Inflammatory macrophage treated with lipopolysaccharide for 4 hours (primary cell): ENCODE measurements around the gene SOWAHA.
"Not testable (repeated sequence)": the region's sequence is repeated elsewhere in the genome, so short reads cannot be mapped to it uniquely, and the experiment has no call there.

ENCODE experiments used
- DNase-seq: peaks from one replicate; pipeline ENCODE4 v3.0.0-alpha.2; 2020

SOWAHA gene

DNA sequence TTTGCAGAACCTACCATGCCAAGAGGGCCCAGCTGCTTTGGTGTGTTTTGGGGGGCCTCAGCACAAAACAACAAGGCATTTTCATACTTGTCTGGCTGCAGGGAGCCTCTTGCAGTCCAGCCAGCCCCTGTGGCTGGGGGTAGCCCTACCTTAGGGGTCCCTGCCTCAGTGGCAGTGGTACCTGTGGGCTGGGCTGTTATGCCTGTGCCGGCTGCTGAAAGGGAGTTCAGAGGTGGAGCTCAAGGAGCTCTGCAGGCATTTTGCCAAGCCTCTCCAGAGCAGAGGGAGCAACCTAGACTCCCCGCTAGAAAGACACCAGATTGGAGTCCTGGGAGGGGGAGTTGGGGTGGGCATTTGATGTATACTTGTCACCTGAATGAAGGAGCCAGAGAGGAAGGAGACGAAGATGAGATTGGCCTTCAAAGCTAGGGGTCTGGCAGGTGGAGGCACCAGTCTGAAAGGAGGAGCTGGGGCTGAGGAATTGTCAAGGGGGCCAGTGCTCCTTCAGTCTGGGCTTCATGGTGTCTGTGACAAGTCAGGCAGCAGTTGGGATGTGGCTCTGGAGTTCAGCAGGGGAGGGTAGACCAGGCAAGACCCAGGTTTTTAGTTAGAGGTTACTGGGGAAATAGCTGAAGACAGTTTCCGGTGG lies 15.9 kb downstream of the SOWAHA start:
- no peak for DNase-seq

- peak; percentile 73 for DNase-seq
Observed at GRCh38 chr5:132829742-132830435, 16.8 kb downstream of the SOWAHA start.

GRCh38 chr5:132830436-132831094 lies 17.5 kb downstream of the SOWAHA start, which contains the start of gene SHROOM1:
TSS of gene SHROOM1 (minus strand) at chr5:132830647. CDS start at chr5:132826140, 4,507 bp downstream.
- peak; percentile 60 for DNase-seq

- no peak for DNase-seq
Observed at GRCh38 chr5:132831095-132831860, 18.2 kb downstream of the SOWAHA start.

- DNase-seq = no peak
Observed at GRCh38 chr5:132832612-132833011, 19.5 kb downstream of the SOWAHA start.

- DNase-seq = no peak
Observed at GRCh38 chr5:132834057-132834456, 21.0 kb downstream of the SOWAHA start.

DNA sequence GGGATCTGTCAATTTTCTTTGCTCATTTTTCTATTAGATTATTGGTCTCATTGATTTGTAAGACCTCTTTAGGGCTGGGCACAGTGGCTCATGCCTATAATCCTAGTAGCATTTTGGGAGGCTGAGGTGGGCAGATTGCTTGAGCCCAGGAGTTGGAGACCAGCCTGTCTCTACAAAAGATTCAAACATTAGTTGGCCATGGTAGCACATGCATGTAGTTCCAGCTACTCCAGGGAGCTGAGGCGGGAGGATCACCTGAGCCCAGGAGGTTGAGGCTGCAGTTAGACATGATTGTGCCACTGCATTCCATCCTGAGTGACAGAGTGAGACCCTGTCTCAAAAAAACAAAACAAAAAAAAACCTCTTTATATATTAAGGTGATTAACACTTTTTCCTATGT lies 23.8 kb downstream of the SOWAHA start:
- DNase-seq = no peak

- no peak for DNase-seq
Observed at GRCh38 chr5:132837868-132838267, 24.8 kb downstream of the SOWAHA start.

- DNase-seq = no peak
Observed at GRCh38 chr5:132838516-132839282, 25.6 kb downstream of the SOWAHA start.

- peak; percentile 21 for DNase-seq
Observed at GRCh38 chr5:132839426-132840301, 26.6 kb downstream of the SOWAHA start.

- DNase-seq = no peak
Observed at GRCh38 chr5:132840313-132840712, 27.2 kb downstream of the SOWAHA start.

DNA sequence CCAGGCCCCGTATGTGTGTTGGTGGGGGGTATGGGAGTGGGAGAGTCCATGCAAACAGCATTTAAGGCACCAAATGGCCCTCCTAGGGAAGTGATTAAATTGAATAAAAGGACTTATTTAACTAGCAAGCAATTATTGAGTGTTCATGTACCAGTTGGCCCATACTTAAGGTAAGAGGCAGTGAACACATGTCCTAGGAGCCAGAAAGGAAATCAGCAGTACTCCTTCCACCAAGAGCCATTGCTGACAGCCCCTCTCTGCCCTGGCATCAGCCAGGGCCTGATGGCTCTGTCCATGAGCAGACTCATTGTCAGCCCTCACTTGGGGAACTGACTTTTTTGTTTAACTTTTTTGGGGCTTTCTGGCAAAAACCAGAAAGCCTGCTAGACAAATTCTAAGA lies 27.8 kb downstream of the SOWAHA start:
- DNase-seq = no peak

DNA sequence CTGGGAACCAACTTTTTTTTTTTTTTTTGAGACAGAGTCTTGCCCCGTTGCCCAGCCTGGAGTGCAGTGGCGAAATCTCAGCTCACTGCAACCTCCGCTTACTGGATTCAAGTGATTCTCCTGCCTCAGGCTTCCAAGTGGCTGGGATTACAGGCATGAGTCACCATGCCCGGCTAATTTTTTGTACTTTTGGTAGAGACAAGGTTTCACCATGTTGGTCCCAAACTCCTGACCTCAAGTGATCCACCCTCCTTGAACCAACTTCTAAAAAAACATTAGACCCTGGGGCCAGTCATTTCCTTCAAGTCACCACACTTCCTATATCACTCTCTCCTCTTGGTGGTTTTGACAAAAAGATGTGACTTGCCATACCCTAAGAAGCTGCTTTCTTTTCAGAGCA lies 28.2 kb downstream of the SOWAHA start:
- peak; percentile 44 for DNase-seq

GRCh38 chr5:132848270-132848669 lies 35.2 kb downstream of the SOWAHA start:
- no peak for DNase-seq

DNA sequence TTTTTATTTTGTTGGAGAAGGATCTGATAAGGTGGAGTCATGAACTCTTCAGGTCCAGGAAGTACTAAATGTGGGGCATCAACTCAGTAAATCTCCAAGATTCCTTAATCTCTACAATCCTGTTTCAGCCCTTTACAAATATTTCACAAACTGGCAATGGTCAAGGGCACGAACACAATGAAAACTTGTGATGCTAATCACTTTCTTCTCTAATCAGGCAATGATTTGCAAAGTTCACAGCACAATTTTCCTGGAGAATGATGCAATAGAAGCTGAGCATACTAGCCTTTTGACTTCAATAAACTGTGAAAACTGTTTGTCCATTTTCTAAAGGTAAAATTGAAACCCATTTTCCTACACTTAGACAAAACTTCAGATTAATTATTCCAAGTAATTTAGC lies 36.2 kb downstream of the SOWAHA start:
- no peak for DNase-seq

GRCh38 chr5:132850066-132850465 lies 37.0 kb downstream of the SOWAHA start:
- no peak for DNase-seq

- DNase-seq = no peak
Observed at GRCh38 chr5:132853323-132853722, 40.2 kb downstream of the SOWAHA start.

DNA sequence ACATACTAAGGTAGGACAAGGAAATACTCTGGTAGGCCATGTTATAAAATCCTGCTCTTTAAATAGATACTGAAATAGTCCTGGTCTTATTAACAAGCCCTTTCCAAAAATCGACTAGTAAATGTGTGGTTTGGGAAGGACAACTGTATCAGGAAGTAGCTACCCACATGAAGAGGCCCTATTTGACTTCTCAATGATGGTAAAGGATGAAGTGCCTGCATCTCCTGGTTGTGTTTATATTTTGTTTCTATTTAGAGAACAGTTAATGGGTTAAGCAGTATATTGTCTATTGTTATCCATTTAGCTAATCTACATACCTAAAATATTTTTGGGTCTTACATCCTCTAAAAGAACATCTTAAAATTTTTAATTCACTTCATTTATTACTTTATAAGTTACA lies 40.7 kb downstream of the SOWAHA start:
- DNase-seq = no peak

GRCh38 chr5:132854301-132854700 lies 41.2 kb downstream of the SOWAHA start:
- DNase-seq = no peak

DNA sequence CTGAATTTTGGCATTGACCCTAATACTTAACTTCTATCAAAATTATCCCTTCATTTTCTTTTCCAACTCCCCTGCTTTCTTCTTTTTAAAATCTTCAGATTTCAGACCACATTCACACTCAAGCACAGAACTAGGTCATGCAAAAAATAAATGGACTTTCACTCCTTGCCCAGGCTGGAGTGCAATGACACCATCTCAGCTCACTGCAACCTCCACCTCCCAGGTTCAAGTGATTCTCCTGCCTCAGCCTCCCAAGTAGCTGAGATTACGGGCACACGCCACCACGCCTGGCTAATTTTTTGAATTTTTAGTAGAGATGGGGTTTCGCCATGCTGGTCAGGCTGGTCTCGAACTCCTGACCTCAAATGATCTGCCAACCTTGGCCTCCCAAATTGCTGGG lies 41.9 kb downstream of the SOWAHA start:
- DNase-seq = not testable (repeated sequence)

DNA sequence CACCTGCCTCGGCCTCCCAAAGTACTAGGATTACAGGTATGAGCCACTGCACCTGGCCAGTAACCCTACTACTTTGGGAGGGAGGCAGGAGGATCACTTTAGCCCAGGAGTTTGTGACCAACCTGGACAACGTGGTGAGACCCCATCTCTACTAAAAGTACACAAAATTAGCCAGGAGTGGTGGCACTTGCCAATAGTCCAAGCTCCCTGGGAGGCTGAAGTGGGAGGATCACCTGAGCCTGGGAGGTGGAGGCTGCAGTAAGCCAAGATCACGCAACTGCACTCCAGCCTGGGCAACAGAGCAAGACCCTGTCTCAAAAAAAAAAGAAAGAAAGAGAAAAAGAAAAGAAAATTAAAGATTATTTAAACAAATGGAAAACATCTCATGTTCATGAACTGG lies 42.9 kb downstream of the SOWAHA start:
- DNase-seq = no peak
